ENCODE data around the gene CBFA2T2. TPM values are rescaled to one million over a fixed set of nuclear protein-coding genes. Genes with fewer than 3 reads are reported as not detected.

CBFA2T2 gene
- total RNA-seq, 1 donor, result 11.2 TPM

GRCh38 chr20:33466303-33466646 is 23.6 kb upstream of the CBFA2T2 start:
- H3K36me3 ChIP-seq (ENCODE audit: insufficient read depth, low read length), result no peaks in the 10 kb centered on the region
- H3K4me3 ChIP-seq (ENCODE audit: insufficient read depth, low read length), result no peak overlapping the region
- no peaks in the 10 kb centered on the region for H3K27me3 ChIP-seq (ENCODE audit: insufficient read depth, low read length)
- H3K4me1 ChIP-seq (ENCODE audit: insufficient read depth, low read length), result no peaks in the 10 kb centered on the region
- no peaks in the 10 kb centered on the region for H4K20me1 ChIP-seq (ENCODE audit: insufficient read depth, low read length)
- no peak overlapping the region for H2AFZ ChIP-seq (ENCODE audit: low read length)
- DNase-seq (ENCODE audit: insufficient read length, low spot score, missing footprints), result peak; percentile 5
- H3K79me2 ChIP-seq (ENCODE audit: insufficient read depth, low read length), result no peaks in the 10 kb centered on the region
- TF ChIP-seq, protein P1, sequence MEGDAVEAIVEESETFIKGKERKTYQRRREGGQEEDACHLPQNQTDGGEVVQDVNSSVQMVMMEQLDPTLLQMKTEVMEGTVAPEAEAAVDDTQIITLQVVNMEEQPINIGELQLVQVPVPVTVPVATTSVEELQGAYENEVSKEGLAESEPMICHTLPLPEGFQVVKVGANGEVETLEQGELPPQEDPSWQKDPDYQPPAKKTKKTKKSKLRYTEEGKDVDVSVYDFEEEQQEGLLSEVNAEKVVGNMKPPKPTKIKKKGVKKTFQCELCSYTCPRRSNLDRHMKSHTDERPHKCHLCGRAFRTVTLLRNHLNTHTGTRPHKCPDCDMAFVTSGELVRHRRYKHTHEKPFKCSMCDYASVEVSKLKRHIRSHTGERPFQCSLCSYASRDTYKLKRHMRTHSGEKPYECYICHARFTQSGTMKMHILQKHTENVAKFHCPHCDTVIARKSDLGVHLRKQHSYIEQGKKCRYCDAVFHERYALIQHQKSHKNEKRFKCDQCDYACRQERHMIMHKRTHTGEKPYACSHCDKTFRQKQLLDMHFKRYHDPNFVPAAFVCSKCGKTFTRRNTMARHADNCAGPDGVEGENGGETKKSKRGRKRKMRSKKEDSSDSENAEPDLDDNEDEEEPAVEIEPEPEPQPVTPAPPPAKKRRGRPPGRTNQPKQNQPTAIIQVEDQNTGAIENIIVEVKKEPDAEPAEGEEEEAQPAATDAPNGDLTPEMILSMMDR (IDR thresholded peaks at IDR 0.05; ENCODE audit: extremely low read depth, low read depth, low read length), result no peak
- no peak overlapping the region for H3K4me2 ChIP-seq (ENCODE audit: insufficient read depth, low read length)
- no peaks in the 10 kb centered on the region for H3K9me3 ChIP-seq (ENCODE audit: low read depth, low read length)
- no peak overlapping the region for H3K27ac ChIP-seq (ENCODE audit: low read depth, low read length)

DNA sequence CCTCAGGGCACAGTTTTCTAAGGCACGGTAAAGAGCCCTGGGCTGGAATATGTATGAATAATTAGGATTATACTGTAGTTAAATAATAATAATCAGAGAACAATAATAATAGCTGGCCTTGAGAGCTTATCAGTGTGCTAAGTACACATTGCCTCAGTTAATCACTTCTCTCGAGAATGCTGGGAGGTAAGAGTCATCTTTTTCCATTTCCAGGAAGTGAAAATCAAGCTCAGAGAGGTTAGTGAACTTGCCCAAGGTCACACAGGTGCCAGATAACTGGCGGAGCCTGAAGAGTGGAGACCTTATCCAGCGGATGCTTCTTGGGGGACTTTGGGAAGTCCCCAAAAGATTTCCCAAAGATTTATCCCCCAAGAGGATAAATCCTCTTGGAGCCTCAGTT is 19.4 kb upstream of the CBFA2T2 start:
- DNase-seq (ENCODE audit: insufficient read length, low spot score, missing footprints), result no peak
- no peak overlapping the region for H3K27ac ChIP-seq (ENCODE audit: low read depth, low read length)
- no peaks in the 10 kb centered on the region for H4K20me1 ChIP-seq (ENCODE audit: insufficient read depth, low read length)
- no peaks in the 10 kb centered on the region for H3K79me2 ChIP-seq (ENCODE audit: insufficient read depth, low read length)
- no peaks in the 10 kb centered on the region for H3K4me1 ChIP-seq (ENCODE audit: insufficient read depth, low read length)
- TF ChIP-seq, protein P1 (IDR thresholded peaks at IDR 0.05; ENCODE audit: extremely low read depth, low read depth, low read length), result no peak
- no peak overlapping the region for H3K4me2 ChIP-seq (ENCODE audit: insufficient read depth, low read length)
- H3K4me3 ChIP-seq (ENCODE audit: insufficient read depth, low read length), result no peak overlapping the region
- H2AFZ ChIP-seq (ENCODE audit: low read length), result no peak overlapping the region
- peaks cover 10% of the 10 kb centered on the region for H3K27me3 ChIP-seq (ENCODE audit: insufficient read depth, low read length)
- no peaks in the 10 kb centered on the region for H3K9me3 ChIP-seq (ENCODE audit: low read depth, low read length)
- H3K36me3 ChIP-seq (ENCODE audit: insufficient read depth, low read length), result no peaks in the 10 kb centered on the region

DNA sequence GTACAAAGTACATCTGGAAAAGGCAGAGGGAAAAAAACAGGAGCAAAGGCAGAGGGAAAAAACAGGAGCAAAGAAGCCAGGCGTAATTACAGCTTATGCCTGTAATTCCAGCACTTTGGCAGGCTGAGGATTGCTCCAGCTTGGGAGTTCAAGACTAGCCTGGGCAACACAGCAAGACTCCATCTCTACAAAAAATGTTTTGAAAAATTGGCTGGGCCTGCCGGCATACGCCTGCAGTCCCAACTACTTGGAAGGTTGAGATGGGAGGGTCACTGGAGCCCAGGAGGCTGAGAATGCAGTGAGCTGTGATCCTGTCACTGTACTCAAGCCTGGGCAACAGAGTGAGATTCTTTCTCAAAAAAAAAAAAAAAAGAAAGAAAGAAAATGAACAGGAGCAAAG is 19.0 kb upstream of the CBFA2T2 start:
- H4K20me1 ChIP-seq (ENCODE audit: insufficient read depth, low read length), result no peaks in the 10 kb centered on the region
- no peaks in the 10 kb centered on the region for H3K4me1 ChIP-seq (ENCODE audit: insufficient read depth, low read length)
- H3K9me3 ChIP-seq (ENCODE audit: low read depth, low read length), result no peaks in the 10 kb centered on the region
- TF ChIP-seq, protein P1 (IDR thresholded peaks at IDR 0.05; ENCODE audit: extremely low read depth, low read depth, low read length), result no peak
- peaks cover 11% of the 10 kb centered on the region for H3K27me3 ChIP-seq (ENCODE audit: insufficient read depth, low read length)
- H3K4me3 ChIP-seq (ENCODE audit: insufficient read depth, low read length), result no peak overlapping the region
- no peak overlapping the region for H2AFZ ChIP-seq (ENCODE audit: low read length)
- no peak for DNase-seq (ENCODE audit: insufficient read length, low spot score, missing footprints)
- H3K79me2 ChIP-seq (ENCODE audit: insufficient read depth, low read length), result no peaks in the 10 kb centered on the region
- H3K4me2 ChIP-seq (ENCODE audit: insufficient read depth, low read length), result no peak overlapping the region
- H3K36me3 ChIP-seq (ENCODE audit: insufficient read depth, low read length), result no peaks in the 10 kb centered on the region
- no peak overlapping the region for H3K27ac ChIP-seq (ENCODE audit: low read depth, low read length)

- DNase-seq (ENCODE audit: insufficient read length, low spot score, missing footprints), result peak; percentile 6
- no peaks in the 10 kb centered on the region for H3K36me3 ChIP-seq (ENCODE audit: insufficient read depth, low read length)
- H3K4me3 ChIP-seq (ENCODE audit: insufficient read depth, low read length), result no peak overlapping the region
- no peaks in the 10 kb centered on the region for H3K9me3 ChIP-seq (ENCODE audit: low read depth, low read length)
- H3K4me1 ChIP-seq (ENCODE audit: insufficient read depth, low read length), result no peaks in the 10 kb centered on the region
- no peak overlapping the region for H2AFZ ChIP-seq (ENCODE audit: low read length)
- H3K27me3 ChIP-seq (ENCODE audit: insufficient read depth, low read length), result peaks cover 11% of the 10 kb centered on the region
- no peaks in the 10 kb centered on the region for H4K20me1 ChIP-seq (ENCODE audit: insufficient read depth, low read length)
- TF ChIP-seq, protein P1 (IDR thresholded peaks at IDR 0.05; ENCODE audit: extremely low read depth, low read depth, low read length), result no peak
- no peak overlapping the region for H3K27ac ChIP-seq (ENCODE audit: low read depth, low read length)
- H3K79me2 ChIP-seq (ENCODE audit: insufficient read depth, low read length), result no peaks in the 10 kb centered on the region
- no peak overlapping the region for H3K4me2 ChIP-seq (ENCODE audit: insufficient read depth, low read length)
Observed at GRCh38 chr20:33472868-33473435, 16.9 kb upstream of the CBFA2T2 start.
